Naive thymus-derived CD4-positive, alpha-beta T cell (primary cell): Measurements from ENCODE around the gene NPS. TPM values are rescaled to one million over a fixed set of nuclear protein-coding genes. Genes with fewer than 3 reads are reported as not detected.

ENCODE experiments used
- ATAC-seq: fragments of 150-1000 bp; cut with Tn5 transposase; 2 replicates; pipeline ENCODE4 v1.10.0; 2021; ENCODE audit warnings: mild to moderate bottlenecking, moderate library complexity
- CTCF ChIA-PET: fragments of 350-600 bp; sonication (Branson Sonifier 250); formaldehyde crosslinking; loops from one replicate; lab custom pipeline; 2021; ENCODE audit warnings: antibody characterized with exemption; lab: Charles Lee
- POLR2A ChIA-PET: fragments of 350-600 bp; sonication (Branson Sonifier 250); formaldehyde crosslinking; loops from one replicate; lab custom pipeline; 2021; ENCODE audit warnings: antibody characterized with exemption, inconsistent platforms; lab: Charles Lee
- DNase-seq, 9 donors: peaks; one replicate each; pipeline versions ENCODE4 v3.0.0 to v3.0.0-alpha.2; 2020 to 2022; ENCODE audit warnings: mixed read lengths in 1 of 9
- H3K27ac ChIP-seq: one replicate; pipeline ENCODE4 v1.7.0; 2013; ENCODE audit warnings: mild to moderate bottlenecking, low read depth, low read length, moderate library complexity
- H3K27me3 ChIP-seq, 2 donors: one replicate each; pipeline ENCODE4 v1.7.0; 2013; ENCODE audit warnings: low read length in 2 of 2, mild to moderate bottlenecking in 2 of 2, moderate library complexity in 2 of 2; ENCODE audit not compliant: control insufficient read depth in 2 of 2, insufficient read depth in 2 of 2
- H3K36me3 ChIP-seq, 3 experiments: 1 replicate in 2 of 3; 2 replicates in 1 of 3; pipeline ENCODE4 v1.7.0; 2013; ENCODE audit warnings: low read length in 3 of 3, mild to moderate bottlenecking in 3 of 3, moderate library complexity in 1 of 3; ENCODE audit not compliant: insufficient read depth in 3 of 3, control insufficient read depth in 2 of 3
- H3K4me1 ChIP-seq, 2 donors: one replicate each; pipeline ENCODE4 v1.7.0; 2013; ENCODE audit warnings: low read length in 2 of 2, mild to moderate bottlenecking in 2 of 2, moderate library complexity in 1 of 2; ENCODE audit not compliant: control insufficient read depth in 2 of 2, insufficient read depth in 2 of 2
- H3K4me3 ChIP-seq: 2 replicates; pipeline ENCODE4 v1.7.0; 2013; ENCODE audit warnings: mild to moderate bottlenecking, low read length
- H3K9me3 ChIP-seq, 3 experiments: 1 replicate in 2 of 3; 2 replicates in 1 of 3; pipeline ENCODE4 v1.7.0; 2013; ENCODE audit warnings: low read length in 3 of 3; ENCODE audit not compliant: control insufficient read depth in 2 of 3
- H3K27ac Mint-ChIP-seq, 9 donors: one replicate each; pipeline ENCODE4 v1.8.0; 2020 to 2022; ENCODE audit warnings: mixed read lengths in 9 of 9, mild to moderate bottlenecking in 8 of 9, moderate library complexity in 5 of 9, inconsistent platforms in 2 of 9
- H3K27me3 Mint-ChIP-seq, 5 donors: one replicate each; pipeline ENCODE4 v1.8.0; 2021 to 2022; ENCODE audit warnings: mixed read lengths in 5 of 5, mild to moderate bottlenecking in 1 of 5
- H3K36me3 Mint-ChIP-seq, 5 donors: one replicate each; pipeline ENCODE4 v1.8.0; 2020 to 2022; ENCODE audit warnings: mixed read lengths in 5 of 5, mild to moderate bottlenecking in 3 of 5, inconsistent platforms in 1 of 5
- H3K4me1 Mint-ChIP-seq, 7 donors: one replicate each; pipeline ENCODE4 v1.8.0; 2020 to 2022; ENCODE audit warnings: mixed read lengths in 7 of 7, mild to moderate bottlenecking in 3 of 7, inconsistent platforms in 1 of 7
- H3K4me3 Mint-ChIP-seq, 10 donors: one replicate each; pipeline ENCODE4 v1.8.0; 2020 to 2022; ENCODE audit warnings: mild to moderate bottlenecking in 10 of 10, mixed read lengths in 10 of 10, moderate library complexity in 6 of 10, inconsistent platforms in 2 of 10
- H3K9me3 Mint-ChIP-seq, 11 donors: one replicate each; pipeline ENCODE4 v1.8.0; 2020 to 2022; ENCODE audit warnings: mixed read lengths in 11 of 11, mild to moderate bottlenecking in 4 of 11, inconsistent platforms in 1 of 11, moderate library complexity in 1 of 11
- intact Hi-C, 2 donors: fragments of 100-400 bp; cut with micrococcal nuclease; formaldehyde crosslinking; loops; one replicate each; pipeline ENCODE4 v1.15.1; 2023
- polyA plus RNA-seq, 2 donors: library from polyadenylated mRNA; unstranded; fragments of 300-500 nt; fragmentation: Illumina TruSeq; gene quantifications; one replicate each; pipeline ENCODE4 v1.2.3, GENCODE V29; 2021
- total RNA-seq, 6 experiments: library from RNA in 5 of 6; stranded (reverse) in 5 of 6; gene quantifications; 1 replicate in 5 of 6; 2 replicates in 1 of 6; pipeline ENCODE4 v1.2.3 and lab custom pipeline; 2021 to 2026

The NPS gene
- total and polyA plus RNA-seq, 7 experiments from 2014 or later: not detected

GRCh38 chr10:127534496-127534895 lies 14.6 kb upstream of the NPS start:
- CTCF ChIA-PET: no interaction called here
- peaks cover 0 to 7% (median 0%) of the 10 kb centered on the region in 11 donors for H3K9me3 Mint-ChIP-seq
- no peaks in the 10 kb centered on the region for H3K4me1 Mint-ChIP-seq
- no peak overlapping the region for H3K4me3 ChIP-seq
- POLR2A ChIA-PET: no interaction called here
- no peaks in the 10 kb centered on the region for H3K36me3 ChIP-seq
- intact Hi-C loops: no loop called here
- no peak overlapping the region for H3K27ac ChIP-seq
- H3K27me3 Mint-ChIP-seq: peaks cover 0 to 50% (median 8%) of the 10 kb centered on the region in 5 donors
- no peak for DNase-seq
- no peaks in the 10 kb centered on the region for H3K4me1 ChIP-seq
- H3K27ac Mint-ChIP-seq: no peak overlapping the region
- no peaks in the 10 kb centered on the region for H3K36me3 Mint-ChIP-seq
- ATAC-seq: peak; percentile 4
- H3K27me3 ChIP-seq: no peaks in the 10 kb centered on the region
- no peaks in the 10 kb centered on the region for H3K9me3 ChIP-seq
- H3K4me3 Mint-ChIP-seq: no peak overlapping the region

GRCh38 chr10:127535802-127536515 lies 13.2 kb upstream of the NPS start:
- Histone ChIP-seq H3K27me3 (no peaks in the 10 kb centered on the region), H3K27ac (no peak overlapping the region), H3K4me1 (no peaks in the 10 kb centered on the region), H3K4me3 (no peak overlapping the region), H3K36me3 (no peaks in the 10 kb centered on the region), H3K9me3 (no peaks in the 10 kb centered on the region)
- intact Hi-C loops: no loop called here
- no peak overlapping the region for H3K4me3 Mint-ChIP-seq
- ChIA-PET POLR2A (no interaction called here), CTCF (no interaction called here)
- no peaks in the 10 kb centered on the region for H3K36me3 Mint-ChIP-seq
- no peaks in the 10 kb centered on the region for H3K4me1 Mint-ChIP-seq
- no peak for ATAC-seq
- H3K9me3 Mint-ChIP-seq: peaks cover 0 to 7% (median 0%) of the 10 kb centered on the region in 11 donors
- H3K27ac Mint-ChIP-seq: no peak overlapping the region
- H3K27me3 Mint-ChIP-seq: peaks cover 0 to 50% (median 8%) of the 10 kb centered on the region in 5 donors
- DNase-seq: no peak

GRCh38 chr10:127536972-127537760 lies 11.9 kb upstream of the NPS start:
- Mint-ChIP-seq H3K4me3 (no peak overlapping the region), H3K27ac (peak overlapping the region in 2 of 9 donors; percentile 4 to 59), H3K27me3 (peaks cover 0 to 42% (median 8%) of the 10 kb centered on the region in 5 donors), H3K9me3 (peaks cover 0 to 7% (median 0%) of the 10 kb centered on the region in 11 donors), H3K4me1 (no peaks in the 10 kb centered on the region), H3K36me3 (no peaks in the 10 kb centered on the region)
- Histone ChIP-seq H3K4me1 (no peaks in the 10 kb centered on the region), H3K4me3 (no peak overlapping the region), H3K9me3 (no peaks in the 10 kb centered on the region), H3K27me3 (no peaks in the 10 kb centered on the region), H3K27ac (no peak overlapping the region), H3K36me3 (no peaks in the 10 kb centered on the region)
- intact Hi-C loops: no loop called here
- POLR2A ChIA-PET: no interaction called here
- DNase-seq (no peak), ATAC-seq (no peak)
- CTCF ChIA-PET: no interaction called here

GRCh38 chr10:127537924-127538323 lies 11.2 kb upstream of the NPS start:
- ChIA-PET CTCF (no interaction called here), POLR2A (no interaction called here)
- no peak for ATAC-seq
- Histone ChIP-seq H3K27ac (no peak overlapping the region), H3K4me3 (no peak overlapping the region), H3K36me3 (no peaks in the 10 kb centered on the region), H3K27me3 (no peaks in the 10 kb centered on the region), H3K9me3 (no peaks in the 10 kb centered on the region), H3K4me1 (no peaks in the 10 kb centered on the region)
- Mint-ChIP-seq H3K9me3 (peaks cover 0 to 3% (median 0%) of the 10 kb centered on the region in 11 donors), H3K4me1 (no peaks in the 10 kb centered on the region), H3K27me3 (peaks cover 0 to 34% (median 8%) of the 10 kb centered on the region in 5 donors), H3K36me3 (no peaks in the 10 kb centered on the region), H3K27ac (no peak overlapping the region), H3K4me3 (no peak overlapping the region)
- DNase-seq: no peak
- intact Hi-C loops: no loop called here

GRCh38 chr10:127548022-127548421 lies 1.1 kb upstream of the NPS start:
- no peak overlapping the region for H3K27ac ChIP-seq
- no peaks in the 10 kb centered on the region for H3K27me3 ChIP-seq
- Mint-ChIP-seq H3K36me3 (peaks cover 0 to 11% (median 0%) of the 10 kb centered on the region in 5 donors), H3K4me1 (no peaks in the 10 kb centered on the region), H3K27ac (no peak overlapping the region), H3K27me3 (peaks cover 0 to 12% (median 8%) of the 10 kb centered on the region in 5 donors), H3K9me3 (peaks cover 8 to 39% (median 12%) of the 10 kb centered on the region in 11 donors), H3K4me3 (no peak overlapping the region)
- no peak for ATAC-seq
- no peaks in the 10 kb centered on the region for H3K4me1 ChIP-seq
- H3K4me3 ChIP-seq: no peak overlapping the region
- DNase-seq: no peak
- intact Hi-C loops: no loop called here
- H3K9me3 ChIP-seq: peaks cover 0 to 5% (median 0%) of the 10 kb centered on the region in 3 experiments
- no peaks in the 10 kb centered on the region for H3K36me3 ChIP-seq
- POLR2A ChIA-PET: no interaction called here
- CTCF ChIA-PET: no interaction called here

GRCh38 chr10:127550861-127551260 lies 1.8 kb downstream of the NPS start:
- H3K27ac ChIP-seq: no peak overlapping the region
- Mint-ChIP-seq H3K9me3 (peaks cover 2 to 19% (median 10%) of the 10 kb centered on the region in 11 donors), H3K36me3 (peaks cover 0 to 6% (median 0%) of the 10 kb centered on the region in 5 donors), H3K27ac (no peak overlapping the region), H3K27me3 (peaks cover 0 to 30% (median 16%) of the 10 kb centered on the region in 5 donors), H3K4me1 (no peaks in the 10 kb centered on the region), H3K4me3 (no peak overlapping the region)
- no peaks in the 10 kb centered on the region for H3K9me3 ChIP-seq
- H3K27me3 ChIP-seq: no peaks in the 10 kb centered on the region
- no peak overlapping the region for H3K4me3 ChIP-seq
- H3K4me1 ChIP-seq: no peaks in the 10 kb centered on the region
- intact Hi-C loops: no loop called here
- DNase-seq (no peak), ATAC-seq (no peak)
- H3K36me3 ChIP-seq: no peaks in the 10 kb centered on the region
- ChIA-PET CTCF (no interaction called here), POLR2A (no interaction called here)
